GM21390 (cell line): ENCODE measurements around the gene LHX6.

Source experiments
- ATAC-seq: cut with Tn5 transposase; IDR thresholded peaks from one replicate; pipeline ENCODE4 v1.9.1; 2021; ENCODE audit not compliant: unreplicated experiment

The LHX6 gene

GRCh38 chr9:122192914-122193525, 35.7 kb downstream of the LHX6 start:
- no peak for ATAC-seq

GRCh38 chr9:122192261-122192875, 36.4 kb downstream of the LHX6 start:
- no peak for ATAC-seq

GRCh38 chr9:122191584-122191983, 37.2 kb downstream of the LHX6 start:
- ATAC-seq = no peak

- no peak for ATAC-seq
Observed at GRCh38 chr9:122190597-122191381, 38.0 kb downstream of the LHX6 start.

GRCh38 chr9:122188369-122188768, 40.4 kb downstream of the LHX6 start:
- no peak for ATAC-seq

GRCh38 chr9:122186777-122187470, 41.8 kb downstream of the LHX6 start:
- no peak for ATAC-seq

GRCh38 chr9:122186301-122186700, 42.5 kb downstream of the LHX6 start:
- ATAC-seq = no peak

GRCh38 chr9:122184551-122184950, 44.2 kb downstream of the LHX6 start:
- ATAC-seq = no peak

GRCh38 chr9:122183501-122183900, 45.3 kb downstream of the LHX6 start:
- no peak for ATAC-seq

- ATAC-seq = no peak
Observed at GRCh38 chr9:122180633-122181032, 48.1 kb downstream of the LHX6 start.

- ATAC-seq = no peak
Observed at GRCh38 chr9:122179690-122180074, 49.1 kb downstream of the LHX6 start.

GRCh38 chr9:122179054-122179689, 49.6 kb downstream of the LHX6 start:
- no peak for ATAC-seq

- ATAC-seq = no peak
Observed at GRCh38 chr9:122176916-122177315, 51.8 kb downstream of the LHX6 start.

- ATAC-seq = no peak
Observed at GRCh38 chr9:122173670-122174069, 55.1 kb downstream of the LHX6 start.

- no peak for ATAC-seq
Observed at GRCh38 chr9:122172131-122172530, 56.6 kb downstream of the LHX6 start.

GRCh38 chr9:122168356-122168755, 60.4 kb downstream of the LHX6 start:
- no peak for ATAC-seq

- ATAC-seq = no peak
Observed at GRCh38 chr9:122164286-122164685, 64.5 kb downstream of the LHX6 start.

- no peak for ATAC-seq
Observed at GRCh38 chr9:122162415-122162814, 66.3 kb downstream of the LHX6 start.

- no peak for ATAC-seq
Observed at GRCh38 chr9:122159925-122160246, 68.9 kb downstream of the LHX6 start.

GRCh38 chr9:122159026-122159924, 69.5 kb downstream of the LHX6 start, which contains the start of the genes MORN5 and NDUFA8:
Gene MORN5 (plus strand): TSS chr9:122159908. CDS start chr9:122159973, 65 bp downstream.
Gene NDUFA8 (minus strand): TSS chr9:122159779. CDS start chr9:122159677, 102 bp downstream.
- ATAC-seq = peak; percentile 90
